MM.1S (cell line): ENCODE data around the gene ERLEC1.
A peak's percentile ranks its signal among the peaks of the same experiment; 100 is the strongest.

Experiments
- DNase-seq: peaks from one replicate; pipeline ENCODE4 v3.0.0-alpha.2; 2015
- H2AFZ ChIP-seq: fragments of 300-600 bp; sonication (generic); 2 replicates; pipeline ENCODE4 v1.6.0; 2016; ENCODE audit warnings: antibody characterized with exemption, low read length
- H3F3A ChIP-seq: fragments of 300-600 bp; sonication (generic); 2 replicates; pipeline ENCODE4 v1.6.1; 2016; ENCODE audit warnings: mild to moderate bottlenecking, antibody characterized with exemption, low read length, moderate library complexity, mixed read lengths; ENCODE audit not compliant: insufficient read depth
- H3K27ac ChIP-seq: fragments of 300-600 bp; sonication (generic); 2 replicates; pipeline ENCODE4 v1.5.1; 2016; ENCODE audit warnings: mild to moderate bottlenecking, low read length
- H3K27me3 ChIP-seq: fragments of 300-600 bp; sonication (generic); replicated peaks from 2 replicates; pipeline ENCODE4 v1.6.0; 2016; ENCODE audit warnings: low read length; ENCODE audit not compliant: insufficient read depth
- H3K36me3 ChIP-seq: fragments of 300-600 bp; sonication (generic); replicated peaks from 2 replicates; pipeline ENCODE4 v1.6.1; 2016; ENCODE audit warnings: mild to moderate bottlenecking, low read length, mixed read lengths; ENCODE audit not compliant: insufficient read depth
- H3K4me1 ChIP-seq: fragments of 300-600 bp; sonication (generic); 2 replicates; pipeline ENCODE4 v1.6.1; 2016; ENCODE audit warnings: low read length, mixed read lengths
- H3K4me2 ChIP-seq: fragments of 300-600 bp; sonication (generic); 2 replicates; pipeline ENCODE4 v1.6.0; 2016; ENCODE audit warnings: low read depth, low read length
- H3K4me3 ChIP-seq: fragments of 300-600 bp; sonication (generic); 2 replicates; pipeline ENCODE4 v1.5.1; 2016; ENCODE audit warnings: low read length, mixed read lengths
- H3K79me2 ChIP-seq: fragments of 300-600 bp; sonication (generic); 2 replicates; pipeline ENCODE4 v1.6.1; 2016; ENCODE audit warnings: mixed run types, low read length, mixed read lengths
- H3K9ac ChIP-seq: fragments of 300-600 bp; sonication (generic); 2 replicates; pipeline ENCODE4 v1.6.1; 2016; ENCODE audit warnings: low read length, mixed read lengths
- H3K9me2 ChIP-seq: fragments of 300-600 bp; sonication (generic); replicated peaks from 2 replicates; pipeline ENCODE4 v1.6.1; 2016; ENCODE audit warnings: mild to moderate bottlenecking, low read length, mixed read lengths; ENCODE audit not compliant: insufficient read depth
- H3K9me3 ChIP-seq: fragments of 300-600 bp; sonication (generic); replicated peaks from 2 replicates; pipeline ENCODE4 v1.6.1; 2016; ENCODE audit warnings: mild to moderate bottlenecking, low read length, mixed read lengths; ENCODE audit not compliant: insufficient read depth
- H4K20me1 ChIP-seq: fragments of 300-600 bp; sonication (generic); 2 replicates; pipeline ENCODE4 v1.6.1; 2016; ENCODE audit warnings: mild to moderate bottlenecking, low read length, moderate library complexity, mixed read lengths; ENCODE audit not compliant: insufficient read depth
- EZH2 ChIP-seq: fragments of 300-600 bp; sonication (generic); optimal IDR thresholded peaks from 2 replicates; pipeline ENCODE3; 2017; ENCODE audit warnings: low read depth, mild to moderate bottlenecking, antibody characterized with exemption, low read length, mixed read lengths
- EZH2phosphoT487 ChIP-seq: fragments of 300-600 bp; sonication (generic); IDR thresholded peaks from 2 replicates; pipeline ENCODE4 v1.6.1; 2018; ENCODE audit warnings: antibody characterized with exemption, low read length
- TF ChIP-seq, protein P1 (sequence below): fragments of 300-600 bp; sonication (generic); IDR thresholded peaks from 2 replicates; pipeline ENCODE4 v1.5.1; 2016; ENCODE audit warnings: antibody characterized with exemption, low read length, mixed read lengths

Gene ERLEC1

DNA sequence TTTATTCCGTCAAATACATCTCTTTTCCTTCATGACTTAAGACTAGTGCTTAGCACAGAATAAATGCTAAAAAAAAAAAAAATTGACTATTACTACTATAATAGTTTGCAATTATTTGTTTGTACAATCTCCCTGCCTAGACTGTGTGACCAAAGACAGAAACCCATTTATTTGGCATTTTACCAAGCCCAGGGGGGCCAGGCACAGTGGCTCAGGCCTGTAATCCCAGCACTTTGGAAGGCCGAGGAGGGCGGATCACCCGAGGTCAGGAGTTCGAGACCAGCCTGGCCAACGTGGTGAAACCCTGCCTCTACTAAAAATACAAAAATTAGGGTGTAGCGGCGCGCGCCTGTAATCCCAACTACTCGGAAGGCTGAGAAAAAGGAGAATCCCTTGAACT, 1.5 kb upstream of the ERLEC1 start:
- no peak for DNase-seq
- H3K4me1 ChIP-seq = peaks cover 6% of the 10 kb centered on the region; the same call in 1 of the 2 replicates
- peaks cover 9% of the 10 kb centered on the region for H3F3A ChIP-seq
- H3K36me3 ChIP-seq = no peaks in the 10 kb centered on the region
- TF ChIP-seq EZH2 = no peak
- no peak for TF ChIP-seq EZH2phosphoT487
- TF ChIP-seq, protein P1, sequence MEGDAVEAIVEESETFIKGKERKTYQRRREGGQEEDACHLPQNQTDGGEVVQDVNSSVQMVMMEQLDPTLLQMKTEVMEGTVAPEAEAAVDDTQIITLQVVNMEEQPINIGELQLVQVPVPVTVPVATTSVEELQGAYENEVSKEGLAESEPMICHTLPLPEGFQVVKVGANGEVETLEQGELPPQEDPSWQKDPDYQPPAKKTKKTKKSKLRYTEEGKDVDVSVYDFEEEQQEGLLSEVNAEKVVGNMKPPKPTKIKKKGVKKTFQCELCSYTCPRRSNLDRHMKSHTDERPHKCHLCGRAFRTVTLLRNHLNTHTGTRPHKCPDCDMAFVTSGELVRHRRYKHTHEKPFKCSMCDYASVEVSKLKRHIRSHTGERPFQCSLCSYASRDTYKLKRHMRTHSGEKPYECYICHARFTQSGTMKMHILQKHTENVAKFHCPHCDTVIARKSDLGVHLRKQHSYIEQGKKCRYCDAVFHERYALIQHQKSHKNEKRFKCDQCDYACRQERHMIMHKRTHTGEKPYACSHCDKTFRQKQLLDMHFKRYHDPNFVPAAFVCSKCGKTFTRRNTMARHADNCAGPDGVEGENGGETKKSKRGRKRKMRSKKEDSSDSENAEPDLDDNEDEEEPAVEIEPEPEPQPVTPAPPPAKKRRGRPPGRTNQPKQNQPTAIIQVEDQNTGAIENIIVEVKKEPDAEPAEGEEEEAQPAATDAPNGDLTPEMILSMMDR = no peak
- H3K4me3 ChIP-seq = no peak overlapping the region
- H2AFZ ChIP-seq = no peak overlapping the region
- H4K20me1 ChIP-seq = no peaks in the 10 kb centered on the region
- no peaks in the 10 kb centered on the region for H3K27me3 ChIP-seq
- peak overlapping the region; percentile 52 for H3K4me2 ChIP-seq
- H3K9me3 ChIP-seq = no peaks in the 10 kb centered on the region
- no peak overlapping the region for H3K27ac ChIP-seq
- peak overlapping the region; percentile 79; the same call in 1 of the 2 replicates for H3K9ac ChIP-seq
- H3K9me2 ChIP-seq = no peaks in the 10 kb centered on the region
- peaks cover 100% of the 10 kb centered on the region for H3K79me2 ChIP-seq

GRCh38 chr2:53786352-53786704, 516 bp upstream of the ERLEC1 start:
- TF ChIP-seq, protein P1 = no peak
- DNase-seq = peak; percentile 7
- peak overlapping the region; percentile 87 for H3K4me3 ChIP-seq

GRCh38 chr2:53787614-53788289, 908 bp downstream of the ERLEC1 start:
- peaks cover 100% of the 10 kb centered on the region for H3K79me2 ChIP-seq
- H4K20me1 ChIP-seq = no peaks in the 10 kb centered on the region
- no peaks in the 10 kb centered on the region for H3K9me3 ChIP-seq
- no peaks in the 10 kb centered on the region for H3K27me3 ChIP-seq
- H3F3A ChIP-seq = peaks cover 9% of the 10 kb centered on the region
- peak overlapping the region; percentile 75 for H3K4me2 ChIP-seq
- no peaks in the 10 kb centered on the region for H3K9me2 ChIP-seq
- peak overlapping the region; percentile 62 for H3K27ac ChIP-seq
- H3K9ac ChIP-seq = peak overlapping the region; percentile 79
- TF ChIP-seq EZH2phosphoT487 (no peak), EZH2 (no peak)
- TF ChIP-seq, protein P1 = no peak
- DNase-seq = peak; percentile 8
- peak overlapping the region; percentile 93 for H2AFZ ChIP-seq
- no peaks in the 10 kb centered on the region for H3K36me3 ChIP-seq
- H3K4me3 ChIP-seq = peak overlapping the region; percentile 87
- H3K4me1 ChIP-seq = peaks cover 6% of the 10 kb centered on the region; the same call in 1 of the 2 replicates

More at GRCh38 chr2:53786352-53786704, 516 bp upstream of the ERLEC1 start:
- H3K36me3 ChIP-seq = no peaks in the 10 kb centered on the region
- H3K9me2 ChIP-seq = no peaks in the 10 kb centered on the region
- peaks cover 6% of the 10 kb centered on the region; the same call in 1 of the 2 replicates for H3K4me1 ChIP-seq
- peak overlapping the region; percentile 62 for H3K27ac ChIP-seq
- H3K9ac ChIP-seq = peak overlapping the region; percentile 79
- peak overlapping the region; percentile 52 for H3K4me2 ChIP-seq
- no peaks in the 10 kb centered on the region for H4K20me1 ChIP-seq
- no peaks in the 10 kb centered on the region for H3K9me3 ChIP-seq
- H3F3A ChIP-seq = peaks cover 9% of the 10 kb centered on the region
- peak overlapping the region; percentile 93 for H2AFZ ChIP-seq
- no peaks in the 10 kb centered on the region for H3K27me3 ChIP-seq
- peaks cover 100% of the 10 kb centered on the region for H3K79me2 ChIP-seq
